GM18511 (cell line): ENCODE measurements around the gene ZBTB32.

Experiments
- ATAC-seq: cut with Tn5 transposase; IDR thresholded peaks from one replicate; pipeline ENCODE4 v1.9.1; 2021; ENCODE audit warnings: mild to moderate bottlenecking, moderate library complexity; ENCODE audit not compliant: unreplicated experiment

ZBTB32 gene

GRCh38 chr19:35750167-35750566 is 45.8 kb downstream of the ZBTB32 start:
- ATAC-seq = no peak

GRCh38 chr19:35751839-35752745 is 47.7 kb downstream of the ZBTB32 start:
- no peak for ATAC-seq

GRCh38 chr19:35752746-35753350 is 48.5 kb downstream of the ZBTB32 start:
- no peak for ATAC-seq

GRCh38 chr19:35753634-35754369 is 49.4 kb downstream of the ZBTB32 start:
- no peak for ATAC-seq

- no peak for ATAC-seq
Measured at GRCh38 chr19:35754370-35755130, 50.2 kb downstream of the ZBTB32 start.

GRCh38 chr19:35755131-35755549 is 50.8 kb downstream of the ZBTB32 start:
- ATAC-seq = no peak

- ATAC-seq = no peak
Measured at GRCh38 chr19:35755550-35756376, 51.4 kb downstream of the ZBTB32 start.

- no peak for ATAC-seq
Measured at GRCh38 chr19:35756377-35757230, 52.2 kb downstream of the ZBTB32 start, which contains the start of gene HSPB6. Gene HSPB6, minus strand, starts transcription at chr19:35757029. Its CDS starts 21 bp downstream, at chr19:35757008.

GRCh38 chr19:35757231-35757748 is 52.9 kb downstream of the ZBTB32 start:
- peak; percentile 7 for ATAC-seq

GRCh38 chr19:35757749-35758608 is 53.6 kb downstream of the ZBTB32 start, which contains the start of gene PROSER3:
Gene PROSER3, plus strand, starts transcription at chr19:35758176. Its CDS starts 40 bp downstream, at chr19:35758216.
- ATAC-seq = peak; percentile 96

- ATAC-seq = no peak
Measured at GRCh38 chr19:35759697-35760096, 55.3 kb downstream of the ZBTB32 start.

GRCh38 chr19:35760711-35761349 is 56.5 kb downstream of the ZBTB32 start:
- no peak for ATAC-seq

- ATAC-seq = no peak
Measured at GRCh38 chr19:35764432-35765315, 60.3 kb downstream of the ZBTB32 start.
